GM12872 (cell line): ENCODE results near the gene COASY.

Source experiments
- TF ChIP-seq, protein P1 (sequence below): IDR thresholded peaks from 3 replicates; pipeline ENCODE4 v1.5.1; 2011; ENCODE audit warnings: low read depth, mild to moderate bottlenecking, low read length, moderate library complexity; ENCODE audit not compliant: insufficient read depth

Gene COASY

GRCh38 chr17:42531455-42532354, 30.2 kb upstream of the COASY start:
- TF ChIP-seq, protein P1, sequence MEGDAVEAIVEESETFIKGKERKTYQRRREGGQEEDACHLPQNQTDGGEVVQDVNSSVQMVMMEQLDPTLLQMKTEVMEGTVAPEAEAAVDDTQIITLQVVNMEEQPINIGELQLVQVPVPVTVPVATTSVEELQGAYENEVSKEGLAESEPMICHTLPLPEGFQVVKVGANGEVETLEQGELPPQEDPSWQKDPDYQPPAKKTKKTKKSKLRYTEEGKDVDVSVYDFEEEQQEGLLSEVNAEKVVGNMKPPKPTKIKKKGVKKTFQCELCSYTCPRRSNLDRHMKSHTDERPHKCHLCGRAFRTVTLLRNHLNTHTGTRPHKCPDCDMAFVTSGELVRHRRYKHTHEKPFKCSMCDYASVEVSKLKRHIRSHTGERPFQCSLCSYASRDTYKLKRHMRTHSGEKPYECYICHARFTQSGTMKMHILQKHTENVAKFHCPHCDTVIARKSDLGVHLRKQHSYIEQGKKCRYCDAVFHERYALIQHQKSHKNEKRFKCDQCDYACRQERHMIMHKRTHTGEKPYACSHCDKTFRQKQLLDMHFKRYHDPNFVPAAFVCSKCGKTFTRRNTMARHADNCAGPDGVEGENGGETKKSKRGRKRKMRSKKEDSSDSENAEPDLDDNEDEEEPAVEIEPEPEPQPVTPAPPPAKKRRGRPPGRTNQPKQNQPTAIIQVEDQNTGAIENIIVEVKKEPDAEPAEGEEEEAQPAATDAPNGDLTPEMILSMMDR: peak; percentile 53; the same call in 1 of the 3 replicates

GRCh38 chr17:42535155-42536047, 26.5 kb upstream of the COASY start:
- TF ChIP-seq, protein P1: no peak

GRCh38 chr17:42536048-42536371, 25.9 kb upstream of the COASY start, which contains the start of gene NAGLU:
Gene NAGLU, plus strand, starts transcription at chr17:42536241. Its CDS starts 32 bp downstream, at chr17:42536273.
- TF ChIP-seq, protein P1: no peak

DNA sequence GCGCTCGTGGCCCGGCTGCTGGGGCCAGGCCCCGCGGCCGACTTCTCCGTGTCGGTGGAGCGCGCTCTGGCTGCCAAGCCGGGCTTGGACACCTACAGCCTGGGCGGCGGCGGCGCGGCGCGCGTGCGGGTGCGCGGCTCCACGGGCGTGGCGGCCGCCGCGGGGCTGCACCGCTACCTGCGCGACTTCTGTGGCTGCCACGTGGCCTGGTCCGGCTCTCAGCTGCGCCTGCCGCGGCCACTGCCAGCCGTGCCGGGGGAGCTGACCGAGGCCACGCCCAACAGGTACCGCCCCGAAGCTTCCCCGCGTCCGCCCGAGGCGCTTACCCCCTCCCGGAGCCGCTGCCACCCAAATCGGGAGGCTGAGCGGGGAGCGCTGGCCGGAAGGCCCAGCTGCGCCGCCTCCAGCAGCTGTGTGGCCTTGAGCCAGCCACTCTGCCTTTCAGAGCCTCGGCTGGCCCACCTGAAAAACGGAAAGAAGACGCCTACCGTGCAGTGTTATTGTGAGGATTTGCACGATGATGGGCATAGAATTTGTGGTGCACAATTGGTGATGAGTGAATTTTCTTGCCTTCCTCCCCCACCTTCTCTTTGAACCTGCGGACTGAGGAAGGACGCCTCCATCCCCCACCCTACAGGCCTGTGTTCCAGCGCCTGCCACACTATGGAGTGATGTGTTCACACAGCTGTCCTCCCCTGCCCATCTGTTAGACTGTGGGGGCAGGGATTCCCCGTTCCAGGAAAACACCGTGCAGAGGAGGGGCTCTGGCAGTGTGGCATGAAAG, 25.4 kb upstream of the COASY start:
- TF ChIP-seq, protein P1: no peak

DNA sequence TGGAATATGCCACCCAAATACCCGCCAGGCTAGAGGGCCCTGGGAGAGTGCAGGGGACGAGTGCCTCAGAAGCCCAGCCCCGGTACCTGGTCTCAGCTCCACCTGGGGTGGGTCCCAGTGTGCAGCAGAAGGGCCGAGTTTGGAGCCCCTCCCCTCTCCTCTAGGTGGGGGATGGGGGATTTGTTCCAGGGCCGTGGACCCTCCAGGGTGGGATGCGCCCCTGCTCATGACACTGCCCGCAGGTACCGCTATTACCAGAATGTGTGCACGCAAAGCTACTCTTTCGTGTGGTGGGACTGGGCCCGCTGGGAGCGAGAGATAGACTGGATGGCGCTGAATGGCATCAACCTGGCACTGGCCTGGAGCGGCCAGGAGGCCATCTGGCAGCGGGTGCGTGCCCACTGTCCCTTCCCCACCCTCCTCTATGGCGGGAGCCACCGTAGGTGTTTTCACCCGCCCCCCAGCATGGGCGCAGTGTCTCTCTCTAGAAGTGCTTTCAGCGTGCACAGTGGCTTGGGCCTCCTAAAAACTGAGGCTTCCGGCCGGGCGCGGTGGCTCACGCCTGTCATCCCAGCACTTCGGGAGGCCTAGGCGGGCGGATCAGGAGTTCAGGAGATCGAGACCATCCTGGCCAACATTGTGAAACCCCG, 24.7 kb upstream of the COASY start:
- TF ChIP-seq, protein P1: no peak

DNA sequence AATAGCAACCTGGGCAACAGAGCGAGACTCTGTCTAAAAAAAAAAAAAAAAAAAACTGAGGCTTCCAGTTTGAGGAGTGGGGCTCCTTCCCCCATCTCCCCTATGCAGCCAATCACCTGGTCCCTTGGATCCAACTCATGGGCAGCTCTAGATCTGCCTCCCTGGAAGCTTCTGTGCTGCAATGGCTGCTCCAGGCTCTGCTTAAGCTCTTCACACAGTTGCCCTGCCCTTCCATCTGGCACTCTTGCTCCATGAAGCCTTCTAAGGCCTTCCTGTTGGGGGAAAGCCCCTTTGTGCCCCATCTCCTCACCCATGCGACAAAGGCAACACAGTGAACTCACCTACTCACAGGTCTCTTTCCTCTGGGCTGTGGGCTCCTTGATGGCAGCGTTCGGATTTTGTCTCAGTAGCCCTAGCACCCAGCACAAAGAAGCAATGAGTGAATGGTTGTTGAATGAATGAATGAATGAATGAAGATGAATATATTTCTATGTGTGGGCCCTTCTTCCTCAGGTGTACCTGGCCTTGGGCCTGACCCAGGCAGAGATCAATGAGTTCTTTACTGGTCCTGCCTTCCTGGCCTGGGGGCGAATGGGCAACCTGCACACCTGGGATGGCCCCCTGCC, 24.0 kb upstream of the COASY start:
- TF ChIP-seq, protein P1: no peak
